OCI-M2 (cell line): ENCODE results near the gene TMEM82.
"Not testable (repeated sequence)": the region's sequence is repeated elsewhere in the genome, so short reads cannot be mapped to it uniquely, and the experiment has no call there.

Experiments used
- DNase-seq: peaks from one replicate; lab custom pipeline; 2025; ENCODE audit not compliant: unreplicated experiment; lab: John Stamatoyannopoulos, UW

Gene TMEM82

GRCh38 chr1:15742339-15742801 lies at the start of gene TMEM82:
Gene TMEM82 (plus strand): TSS chr1:15742499. CDS start chr1:15742560, 61 bp downstream.
- no peak for DNase-seq

GRCh38 chr1:15693371-15693770 lies 48.9 kb upstream of the TMEM82 start:
- no peak for DNase-seq

GRCh38 chr1:15696956-15697521 lies 45.3 kb upstream of the TMEM82 start:
- DNase-seq, result no peak

GRCh38 chr1:15698201-15698600 lies 44.1 kb upstream of the TMEM82 start:
- DNase-seq, result no peak

GRCh38 chr1:15699321-15699720 lies 43.0 kb upstream of the TMEM82 start:
- DNase-seq, result not testable (repeated sequence)

- no peak for DNase-seq
Measured at GRCh38 chr1:15700508-15700907, 41.8 kb upstream of the TMEM82 start.

- no peak for DNase-seq
Measured at GRCh38 chr1:15701784-15702183, 40.5 kb upstream of the TMEM82 start.

- no peak for DNase-seq
Measured at GRCh38 chr1:15702722-15703550, 39.4 kb upstream of the TMEM82 start.

GRCh38 chr1:15703562-15703961 lies 38.7 kb upstream of the TMEM82 start:
- DNase-seq, result no peak

- no peak for DNase-seq
Measured at GRCh38 chr1:15704526-15705183, 37.6 kb upstream of the TMEM82 start.

GRCh38 chr1:15705184-15705566 lies 37.1 kb upstream of the TMEM82 start:
- no peak for DNase-seq

GRCh38 chr1:15706751-15707150 lies 35.5 kb upstream of the TMEM82 start:
- no peak for DNase-seq

GRCh38 chr1:15707239-15707925 lies 34.9 kb upstream of the TMEM82 start:
- DNase-seq, result no peak

- DNase-seq, result no peak
Measured at GRCh38 chr1:15708486-15709137, 33.7 kb upstream of the TMEM82 start.

- DNase-seq, result no peak
Measured at GRCh38 chr1:15709226-15709625, 33.1 kb upstream of the TMEM82 start.

GRCh38 chr1:15712168-15712567 lies 30.1 kb upstream of the TMEM82 start:
- no peak for DNase-seq

GRCh38 chr1:15714406-15715136 lies 27.7 kb upstream of the TMEM82 start:
- no peak for DNase-seq

GRCh38 chr1:15717418-15718125 lies 24.7 kb upstream of the TMEM82 start:
- no peak for DNase-seq

- no peak for DNase-seq
Measured at GRCh38 chr1:15718199-15718601, 24.1 kb upstream of the TMEM82 start.
